Epithelial cell of esophagus (primary cell): ENCODE results near the gene STON2.
"Not testable (repeated sequence)": the region's sequence is repeated elsewhere in the genome, so short reads cannot be mapped to it uniquely, and the experiment has no call there.

ENCODE experiments used
- DNase-seq: peaks from one replicate; pipeline ENCODE4 v3.0.0; 2010; ENCODE audit warnings: low read depth
- H3K4me3 ChIP-seq: 2 replicates; pipeline ENCODE4 v1.5.1; 2011; ENCODE audit warnings: mild to moderate bottlenecking, low read length, control low read depth
- CTCF ChIP-seq: IDR thresholded peaks from 2 replicates; pipeline ENCODE4 v1.5.1; 2011; ENCODE audit warnings: low read depth, mild to moderate bottlenecking, low read length, control low read depth, inconsistent platforms; ENCODE audit not compliant: insufficient read depth; ENCODE audit errors: missing control alignments

STON2 gene

DNA sequence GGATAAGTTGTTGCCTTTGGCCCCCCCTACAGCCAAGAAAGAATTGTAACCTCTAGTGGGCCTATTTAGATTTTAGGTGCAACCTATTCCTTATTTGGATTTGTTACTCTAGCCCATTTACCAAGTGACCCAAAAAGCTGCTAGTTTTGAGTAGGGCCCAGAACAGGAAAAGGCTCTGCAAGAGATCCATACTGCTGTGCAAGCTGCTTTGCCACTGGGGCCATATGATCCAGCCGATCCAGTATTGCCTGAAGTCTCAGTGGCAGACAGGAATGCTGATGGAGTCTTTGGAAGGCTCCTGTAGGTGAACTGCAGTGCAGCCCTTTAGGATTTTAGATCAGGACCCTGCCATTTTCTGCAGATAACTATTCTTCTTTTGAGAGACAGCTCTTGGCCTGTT, 166.5 kb downstream of the STON2 start:
- DNase-seq, result no peak
- no peak overlapping the region for H3K4me3 ChIP-seq
- TF ChIP-seq CTCF, result no peak

DNA sequence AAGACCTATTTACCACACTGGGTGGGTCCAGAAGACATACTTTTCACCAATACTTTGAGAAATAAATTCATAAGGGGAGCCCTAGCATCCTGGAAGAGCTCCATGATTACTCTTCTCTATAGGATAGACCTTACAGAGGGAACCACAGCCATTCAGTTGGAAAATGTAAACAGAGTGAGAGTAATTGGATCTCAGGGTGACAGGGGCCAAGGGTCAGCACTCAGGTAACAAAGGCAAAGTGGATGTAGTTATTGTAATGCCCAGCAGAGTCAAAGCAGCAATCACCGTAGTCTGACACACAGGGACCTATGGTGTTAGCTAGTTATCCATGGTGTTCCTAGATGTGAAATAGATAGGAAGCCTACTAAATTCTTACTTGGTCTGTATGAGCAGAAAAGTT, 168.6 kb downstream of the STON2 start:
- no peak for DNase-seq
- H3K4me3 ChIP-seq, result no peak overlapping the region
- no peak for TF ChIP-seq CTCF

- H3K4me3 ChIP-seq, result no peak overlapping the region
- no peak for DNase-seq
- TF ChIP-seq CTCF, result no peak
Measured at GRCh38 chr14:81224222-81224621, 175.9 kb downstream of the STON2 start.

GRCh38 chr14:81223788-81224187, 176.3 kb downstream of the STON2 start:
- DNase-seq, result not testable (repeated sequence)

DNA sequence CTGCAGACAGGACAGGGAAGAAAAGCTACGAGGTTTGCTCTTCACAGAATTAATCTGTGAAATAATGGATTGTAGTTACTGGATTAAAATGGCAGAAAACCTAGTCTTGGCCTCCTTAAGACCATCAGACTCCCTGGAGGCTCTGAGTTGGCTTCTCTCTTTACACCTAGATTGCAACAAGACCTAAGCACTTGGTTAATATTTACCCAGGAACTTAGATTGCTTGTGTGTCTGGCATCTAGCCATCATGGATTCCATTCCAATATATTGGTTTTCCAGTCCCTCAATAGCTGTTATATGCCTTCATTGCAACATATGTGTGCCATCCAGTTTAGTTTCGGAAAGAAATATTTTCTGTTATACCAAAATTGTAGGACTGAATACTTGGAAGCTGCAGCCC, 177.4 kb downstream of the STON2 start:
- TF ChIP-seq CTCF, result no peak
- DNase-seq, result no peak
- no peak overlapping the region for H3K4me3 ChIP-seq

More at GRCh38 chr14:81223788-81224187, 176.3 kb downstream of the STON2 start:
- not testable (repeated sequence) for H3K4me3 ChIP-seq

DNA sequence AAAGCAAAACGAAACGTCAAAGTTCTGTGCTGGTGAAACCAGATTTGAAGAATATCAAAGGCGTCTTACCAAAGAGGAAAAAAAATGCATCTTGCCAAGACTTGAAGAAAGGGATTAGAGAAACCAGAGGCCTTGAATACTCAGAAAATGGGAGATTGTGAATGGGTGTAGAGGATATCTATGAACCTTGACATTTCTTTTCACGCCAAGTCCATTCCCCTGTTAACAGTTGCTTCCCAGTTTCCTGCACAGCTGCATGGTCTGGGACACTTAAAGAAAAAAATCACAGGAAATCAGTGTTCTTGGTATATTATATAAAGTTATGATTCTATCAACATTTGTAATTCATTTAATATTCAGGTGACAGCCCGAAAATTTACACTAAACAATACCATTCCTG, 178.0 kb downstream of the STON2 start:
- H3K4me3 ChIP-seq, result no peak overlapping the region
- no peak for TF ChIP-seq CTCF
- no peak for DNase-seq

- H3K4me3 ChIP-seq, result peak overlapping the region; percentile 80
- TF ChIP-seq CTCF, result no peak
- no peak for DNase-seq
Measured at GRCh38 chr14:81221579-81222102, 178.5 kb downstream of the STON2 start.
